NCI-H187 treated with DMSO at 0.1 percent for 48 hours (cell line): ENCODE measurements around the gene TMEM132A.
"Not testable (repeated sequence)": the region's sequence is repeated elsewhere in the genome, so short reads cannot be mapped to it uniquely, and the experiment has no call there.

Source experiments
- DNase-seq: peaks from one replicate; lab custom pipeline; 2025; lab: John Stamatoyannopoulos, UW

The TMEM132A gene

DNA sequence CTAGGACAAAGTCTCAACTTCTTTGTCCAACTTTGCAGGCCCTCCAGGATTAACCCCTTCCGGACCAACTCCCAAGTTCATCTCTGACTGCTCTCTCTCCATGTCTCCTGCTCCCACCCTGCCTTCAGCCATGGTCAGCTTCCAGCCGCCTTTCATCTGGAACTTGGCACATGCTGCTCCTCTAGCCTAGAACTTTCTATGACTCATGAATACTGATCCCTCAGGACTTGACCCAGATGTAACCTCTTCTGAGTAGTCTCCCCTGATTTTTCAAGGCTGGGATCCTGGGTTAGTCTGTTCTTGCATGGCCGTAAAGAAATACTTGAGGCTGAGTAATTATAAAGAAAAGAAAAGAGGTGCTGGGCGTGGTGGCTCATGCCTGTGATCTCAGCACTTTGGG is 32.9 kb downstream of the TMEM132A start:
- no peak for DNase-seq

DNA sequence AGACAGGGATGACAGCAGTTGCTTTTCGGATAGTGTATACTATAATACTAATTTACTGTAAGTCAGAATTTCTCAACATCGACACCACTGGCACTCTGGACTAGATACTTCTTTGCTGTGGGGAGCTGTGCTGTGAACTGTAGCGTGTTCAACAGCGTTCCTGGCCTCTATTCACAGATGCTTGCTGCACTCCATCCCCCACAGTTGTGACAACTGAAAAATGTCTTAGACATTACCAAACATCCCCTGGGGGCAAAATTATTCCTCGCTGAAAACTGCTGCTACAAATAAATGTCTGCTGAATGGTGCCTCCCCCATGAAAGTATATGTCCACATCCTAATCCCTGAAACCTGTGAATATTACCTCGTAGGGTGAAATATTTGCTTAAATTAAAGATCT is 35.2 kb downstream of the TMEM132A start:
- DNase-seq = no peak

DNA sequence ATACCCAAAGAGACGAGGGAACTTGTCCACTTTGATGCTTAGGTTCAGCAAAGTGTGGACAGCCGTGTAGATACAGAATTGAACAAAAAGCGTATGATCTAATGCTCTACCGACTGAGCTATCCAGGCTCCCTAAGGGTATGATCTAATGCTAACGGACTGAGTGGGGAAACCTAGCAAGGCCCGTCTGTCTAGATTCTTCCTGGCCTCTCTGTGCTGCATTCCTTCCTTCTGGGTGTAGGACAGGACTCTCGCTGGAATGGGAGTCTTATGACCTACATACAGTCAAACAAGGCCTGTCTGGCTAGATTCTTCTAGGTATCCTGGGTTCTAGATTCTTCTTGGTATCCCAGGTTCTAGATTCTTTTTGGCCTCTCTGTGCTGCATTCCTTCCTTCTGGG is 36.1 kb downstream of the TMEM132A start:
- no peak for DNase-seq

GRCh38 chr11:60964801-60965200 is 40.5 kb downstream of the TMEM132A start:
- no peak for DNase-seq

DNA sequence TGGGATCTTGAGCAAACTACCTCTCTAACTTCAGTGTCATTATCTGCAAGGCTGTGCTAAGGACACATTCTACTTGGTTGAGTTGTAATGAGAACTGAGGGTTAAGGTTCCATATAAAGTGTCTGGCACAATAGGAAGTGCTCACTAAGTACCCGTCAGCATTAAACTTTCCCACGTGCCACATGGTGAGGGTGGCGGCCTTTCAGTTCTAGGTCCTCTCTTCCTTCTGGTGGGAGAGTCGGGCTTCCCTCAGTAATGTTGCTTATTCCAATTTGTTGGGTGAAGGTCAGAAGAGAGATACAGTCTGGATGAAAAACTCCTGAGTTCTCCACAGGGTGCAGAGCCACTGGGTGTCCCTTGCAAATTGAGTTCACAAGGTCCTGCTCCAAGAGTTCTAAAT is 42.6 kb downstream of the TMEM132A start:
- DNase-seq = no peak

DNA sequence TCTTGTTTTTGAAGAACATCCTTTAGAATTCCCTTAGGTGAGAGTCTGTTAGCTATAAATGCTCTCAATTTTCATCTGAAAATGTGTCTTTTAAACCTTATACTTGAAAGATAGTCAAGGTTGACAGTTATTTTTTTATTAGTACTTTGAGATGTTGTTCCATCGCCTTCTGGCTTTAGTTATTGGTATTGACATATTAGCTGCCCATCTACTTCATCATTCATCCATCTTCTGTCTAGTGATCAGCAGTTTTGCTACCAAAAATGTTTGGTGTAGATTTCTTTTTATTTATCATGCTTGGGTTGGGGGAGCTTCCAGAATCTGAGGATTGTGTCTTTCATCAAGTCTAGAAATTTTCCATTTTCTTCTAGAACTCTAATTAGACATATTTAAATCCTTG is 44.0 kb downstream of the TMEM132A start:
- DNase-seq = no peak

DNA sequence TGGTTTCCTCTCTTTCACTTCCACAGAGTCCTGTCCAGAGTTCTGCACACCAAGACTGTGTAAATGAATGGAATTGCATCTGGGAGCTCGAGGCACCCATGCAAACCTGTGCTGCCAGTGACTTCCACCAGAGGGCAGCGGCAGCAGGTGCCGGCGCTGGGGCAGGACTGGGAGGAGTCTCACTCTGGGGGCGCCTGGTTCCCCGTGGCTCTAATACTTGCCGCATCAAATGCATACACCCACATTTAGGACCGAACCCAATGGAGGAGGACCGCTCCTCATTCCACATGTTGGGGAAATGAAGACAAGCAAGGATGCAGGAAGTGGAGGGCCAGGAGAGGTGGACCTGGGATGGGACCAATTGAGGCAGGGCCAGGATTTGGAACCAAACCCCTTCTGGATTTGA is 46.1 kb downstream of the TMEM132A start:
- no peak for DNase-seq

DNA sequence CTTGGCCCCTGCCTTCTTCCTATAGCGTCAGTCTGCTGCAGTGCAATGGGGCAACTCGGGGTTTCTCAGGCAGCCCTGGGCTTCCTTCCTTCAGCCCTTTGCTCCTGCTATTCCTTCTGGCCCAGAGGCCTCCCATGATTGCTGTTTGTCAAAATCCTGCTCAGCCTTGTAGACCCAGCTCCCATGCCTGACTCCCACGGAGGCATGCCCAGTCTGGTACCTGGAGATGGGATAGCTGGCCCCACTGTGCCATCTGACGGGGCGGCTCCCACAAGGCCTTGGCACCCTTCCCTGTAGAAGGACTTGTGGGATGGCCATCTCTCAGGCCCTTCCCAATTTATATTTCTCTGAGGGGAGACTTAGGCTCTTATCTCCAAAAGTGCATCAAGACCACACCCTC is 46.6 kb downstream of the TMEM132A start:
- DNase-seq = no peak

DNA sequence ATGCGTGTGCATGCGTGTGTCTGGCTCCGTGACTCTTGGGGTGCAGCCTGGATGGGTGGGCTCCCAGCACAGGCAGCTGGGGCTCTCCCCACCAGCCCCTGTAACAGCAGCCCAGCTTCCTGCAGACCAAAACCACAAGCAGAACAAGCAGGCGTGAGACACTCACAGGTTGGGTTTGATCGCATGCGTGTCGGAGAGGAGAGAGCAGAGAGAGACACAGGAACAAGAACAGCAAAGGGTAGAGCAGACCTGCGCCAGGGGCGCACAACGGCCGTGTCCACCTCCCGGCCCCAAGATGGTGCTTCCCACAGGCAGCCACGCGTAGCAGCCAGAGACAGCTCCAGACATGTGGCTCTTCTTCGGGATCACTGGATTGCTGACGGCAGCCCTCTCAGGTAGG is 47.3 kb downstream of the TMEM132A start, which contains the start of gene CD6:
Gene CD6 (plus strand): TSS at position 161 of the 400 bp plus-strand sequence. CDS start 186 bp downstream, at position 347.
- DNase-seq = no peak

GRCh38 chr11:60972182-60973030 is 48.1 kb downstream of the TMEM132A start:
- no peak for DNase-seq

DNA sequence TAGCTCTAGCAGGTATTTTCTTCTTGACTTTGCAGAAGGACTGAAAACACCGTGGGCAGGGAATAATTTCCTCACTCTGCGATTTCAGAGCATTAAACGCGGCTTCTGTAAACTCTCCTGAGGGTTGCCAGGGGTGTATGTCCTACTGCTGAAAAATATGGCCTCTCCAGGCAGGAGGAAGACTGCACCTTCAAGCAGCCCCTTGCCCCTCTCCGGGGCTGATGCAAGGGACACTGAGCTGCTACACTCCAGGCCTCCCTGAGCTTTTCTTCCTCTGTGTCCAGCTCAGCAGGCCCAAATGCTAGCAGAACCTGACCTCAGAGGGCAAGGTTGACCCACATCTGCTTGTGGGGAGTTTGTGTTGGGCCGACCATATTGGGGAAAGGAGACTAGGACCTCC is 49.4 kb downstream of the TMEM132A start:
- DNase-seq = no peak

DNA sequence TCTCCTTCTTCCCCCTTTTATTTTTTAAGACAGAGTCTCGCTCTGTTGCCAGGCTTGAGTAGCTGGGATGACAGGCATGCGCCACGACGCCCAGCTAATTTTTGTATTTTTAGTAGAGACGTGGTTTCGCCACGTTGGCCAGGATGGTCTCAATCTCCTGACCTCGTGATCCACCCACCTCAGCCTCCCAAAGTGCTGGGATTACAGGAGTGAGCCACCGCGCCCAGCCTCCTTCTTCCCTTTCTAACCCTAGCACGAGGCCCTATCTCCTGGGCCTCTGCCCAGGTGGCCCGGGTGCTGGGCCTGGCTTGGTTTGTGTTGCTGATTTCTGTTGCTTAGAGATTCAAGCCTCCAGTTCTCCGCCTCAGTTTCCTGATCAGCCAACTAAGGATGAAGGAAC is 50.1 kb downstream of the TMEM132A start:
- DNase-seq = not testable (repeated sequence)

DNA sequence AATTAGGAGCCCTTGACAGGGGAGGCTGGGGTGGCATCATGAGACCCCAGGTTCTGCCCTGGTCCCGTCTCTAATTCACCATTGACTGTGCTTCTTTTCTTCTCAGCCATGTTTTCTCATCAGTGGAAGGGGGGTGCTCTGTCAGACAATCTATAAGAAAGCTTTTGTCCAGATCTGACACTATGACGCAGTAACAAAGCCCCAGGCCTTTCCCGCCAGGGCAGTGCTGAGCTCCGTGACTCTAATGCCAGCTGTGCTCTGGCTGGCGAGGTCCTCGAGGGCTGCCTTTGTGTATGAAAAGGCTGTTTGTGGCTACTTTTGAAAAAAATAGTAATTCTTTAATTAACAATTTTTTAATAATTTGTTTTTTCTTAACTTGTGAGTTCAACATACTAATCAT is 50.5 kb downstream of the TMEM132A start:
- no peak for DNase-seq

DNA sequence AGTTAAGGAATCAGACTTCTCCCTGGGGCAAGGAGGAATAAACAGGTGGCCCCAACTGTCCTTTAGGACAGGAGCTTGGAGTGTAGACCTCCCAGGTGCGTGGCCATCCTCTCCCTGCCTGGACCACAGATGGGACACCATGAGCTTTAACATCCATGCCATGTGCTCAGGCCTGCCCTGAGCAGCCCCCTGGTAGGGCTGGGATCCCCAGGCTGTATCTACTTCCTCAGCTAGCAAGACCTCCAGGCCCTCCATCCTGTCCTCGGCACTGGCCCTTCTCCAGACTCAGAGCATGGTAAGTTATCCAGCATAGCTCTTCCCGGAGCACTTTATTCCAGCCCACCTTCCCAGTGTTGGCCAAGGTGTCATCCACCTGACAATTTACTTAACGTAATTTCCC is 53.0 kb downstream of the TMEM132A start:
- DNase-seq = no peak

DNA sequence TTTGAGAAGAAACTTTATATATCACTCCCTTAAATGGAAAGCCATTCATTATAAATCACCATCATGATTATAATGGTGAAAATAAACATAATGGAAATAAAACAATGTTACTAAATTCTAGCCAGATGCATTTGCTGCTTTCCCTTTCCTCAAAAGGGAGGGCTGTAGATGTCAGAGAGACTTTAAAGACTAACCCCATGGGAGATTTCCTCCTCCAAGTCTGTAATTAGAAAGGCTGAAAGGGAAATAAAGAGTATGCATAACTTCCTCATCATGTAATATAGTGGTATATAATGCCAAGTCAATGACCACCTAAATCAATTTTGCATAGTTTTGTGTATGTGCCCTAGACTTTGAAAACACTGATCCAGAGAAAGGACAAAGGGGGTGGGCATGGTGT is 53.6 kb downstream of the TMEM132A start:
- no peak for DNase-seq

DNA sequence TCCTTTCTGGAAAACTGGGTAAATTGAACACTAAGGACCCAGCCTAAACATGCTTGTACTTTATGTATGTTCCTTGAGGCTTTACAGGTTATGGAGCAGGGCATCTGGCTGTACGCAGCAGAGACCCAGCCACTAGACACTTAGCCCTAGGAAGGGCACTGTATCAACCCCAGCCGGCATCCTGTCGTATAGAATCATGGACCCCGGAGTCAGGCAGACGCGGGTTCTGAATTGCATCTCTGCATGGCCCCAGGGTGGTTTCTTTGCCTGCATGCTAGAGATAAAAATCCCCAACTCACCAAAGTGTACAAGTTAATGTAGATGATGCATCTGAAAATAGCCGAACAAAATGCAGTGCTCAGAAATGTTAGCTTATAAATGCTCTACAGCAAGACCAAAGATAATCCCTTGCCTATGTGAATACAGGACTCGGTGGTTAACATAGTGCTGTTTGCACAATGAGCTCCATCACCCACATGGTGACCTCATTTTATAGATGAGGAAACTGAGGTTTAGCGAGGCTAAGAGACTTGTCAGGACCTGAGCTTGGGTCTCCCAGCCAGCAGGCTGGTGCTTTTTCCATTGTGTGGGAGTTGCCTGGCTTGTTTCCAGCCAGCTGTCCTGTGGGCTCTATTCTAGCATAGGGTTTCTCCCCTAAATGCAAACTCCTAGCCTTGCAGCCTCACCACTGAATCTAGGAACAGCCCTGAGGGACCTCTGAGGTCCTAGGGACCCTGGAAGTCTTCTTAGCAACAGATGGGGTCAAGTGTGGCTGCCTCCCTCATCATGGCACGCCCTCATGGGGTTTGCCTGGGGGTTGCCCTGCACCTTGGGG is 54.5 kb downstream of the TMEM132A start:
- no peak for DNase-seq

GRCh38 chr11:60981515-60981914 is 57.3 kb downstream of the TMEM132A start:
- no peak for DNase-seq

DNA sequence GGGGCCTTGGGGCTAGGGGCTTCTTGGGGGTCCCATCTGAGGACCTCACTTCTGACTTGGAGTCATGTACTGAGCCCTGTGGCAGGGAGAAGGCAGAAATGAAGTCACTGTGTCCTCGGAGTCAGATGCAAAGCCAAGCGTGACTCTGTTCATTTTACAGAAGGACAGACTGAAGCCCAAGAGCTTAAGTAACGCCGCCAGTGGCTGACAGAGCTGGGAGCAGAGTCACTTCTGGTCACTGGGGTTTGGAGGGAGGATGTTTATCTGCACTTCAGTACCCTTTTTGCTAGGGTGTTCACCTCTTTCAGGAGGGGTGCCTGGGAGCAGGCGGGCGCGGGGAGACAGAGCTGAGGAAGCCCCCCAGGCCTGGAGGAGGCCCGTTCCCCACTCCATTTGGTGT is 57.9 kb downstream of the TMEM132A start:
- no peak for DNase-seq

DNA sequence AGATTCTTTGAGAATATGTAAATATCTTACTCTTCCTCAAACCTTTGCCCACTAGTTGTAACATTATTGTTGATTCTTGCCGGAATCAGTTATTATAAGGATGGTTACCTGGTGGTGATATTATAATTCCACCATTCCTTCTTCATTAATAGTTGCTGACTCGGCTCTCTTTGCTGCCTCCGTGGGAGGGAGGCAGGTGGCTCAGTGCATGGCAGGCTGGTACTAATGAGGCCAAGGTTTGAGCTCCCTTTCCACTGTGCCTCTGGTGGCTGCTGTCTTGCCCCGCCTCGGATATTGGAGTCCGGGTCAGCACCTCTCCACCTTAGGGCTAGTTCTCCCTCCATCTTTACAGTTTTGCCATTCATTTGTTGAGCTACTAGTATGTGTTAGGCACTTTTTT is 59.9 kb downstream of the TMEM132A start:
- no peak for DNase-seq

DNA sequence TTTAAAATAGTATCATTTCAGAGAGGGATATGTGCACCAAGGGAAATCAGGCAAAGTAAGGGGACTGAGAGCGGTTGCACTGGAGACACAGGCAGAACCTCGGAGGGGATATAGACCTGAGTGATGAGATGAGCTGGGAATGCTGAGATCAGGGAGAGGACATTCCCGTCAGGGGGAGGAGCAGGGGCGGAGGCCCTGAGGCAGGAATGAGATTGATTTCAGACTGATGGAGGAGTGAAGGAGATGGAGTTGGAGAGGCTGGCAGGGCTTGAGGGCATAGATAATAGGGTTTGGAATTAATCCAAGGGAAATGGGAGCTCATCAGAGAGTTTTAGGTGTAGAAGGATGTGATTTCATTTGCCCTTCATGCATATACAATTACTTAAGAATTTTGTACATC is 60.4 kb downstream of the TMEM132A start:
- no peak for DNase-seq

DNA sequence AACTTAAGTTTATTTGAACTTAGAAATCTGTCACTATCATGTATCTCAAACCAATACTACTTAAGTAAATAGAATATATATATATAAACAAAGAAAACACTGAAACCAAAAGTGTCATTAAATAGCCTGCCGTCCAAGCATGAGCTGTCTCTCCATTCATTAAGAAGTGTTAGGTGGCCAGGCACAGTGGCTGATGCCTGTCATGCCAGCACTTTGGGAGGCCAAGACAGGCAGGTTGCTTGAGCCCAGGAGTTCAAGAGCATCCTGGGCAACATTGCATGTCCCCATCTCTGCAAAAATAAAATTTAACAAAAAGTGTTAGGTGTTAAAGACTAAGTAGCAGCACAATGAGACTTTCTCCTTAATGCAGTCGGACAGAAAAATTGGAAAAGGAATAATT is 61.2 kb downstream of the TMEM132A start:
- DNase-seq = no peak

GRCh38 chr11:60985991-60986915 is 62.0 kb downstream of the TMEM132A start:
- DNase-seq = no peak
